MCF 10A (cell line): ENCODE measurements around the gene BRINP3. TPM values are rescaled to one million over a fixed set of nuclear protein-coding genes. Genes with fewer than 3 reads are reported as not detected.

Experiments
- BruUV-seq: library from RNA; stranded (reverse); fragments of 400-500 nt; replicated peaks from 2 replicates; lab custom pipeline; 2021; lab: Mats Ljungman, UMichigan
- CTCF ChIA-PET: fragments of 300-600 bp; sonication (Branson Sonifier 250); formaldehyde crosslinking; extraction: SDS; loops from one replicate; lab custom pipeline; 2021; ENCODE audit warnings: antibody characterized with exemption, inconsistent platforms; lab: Yijun Ruan, JAX
- POLR2A ChIA-PET: fragments of 300-600, 350-650 bp; sonication (Branson Sonifier 250); formaldehyde crosslinking; extraction: SDS; loops from one replicate; lab custom pipeline; 2020; ENCODE audit warnings: antibody characterized with exemption, inconsistent platforms; lab: Yijun Ruan, JAX
- DNase-seq: peaks from one replicate; pipeline ENCODE4 v3.0.0-alpha.2; 2018; ENCODE audit not compliant: unreplicated experiment
- H3K27ac Mint-ChIP-seq: one replicate; pipeline ENCODE4 v1.8.0; 2022; ENCODE audit warnings: mild to moderate bottlenecking, low read depth, mixed read lengths; ENCODE audit not compliant: unreplicated experiment
- H3K27me3 Mint-ChIP-seq: one replicate; pipeline ENCODE4 v1.8.0; 2022; ENCODE audit warnings: mixed read lengths; ENCODE audit not compliant: insufficient read depth, unreplicated experiment
- H3K36me3 Mint-ChIP-seq: one replicate; pipeline ENCODE4 v1.8.0; 2022; ENCODE audit warnings: mild to moderate bottlenecking, moderate library complexity, mixed read lengths; ENCODE audit not compliant: insufficient read depth, unreplicated experiment
- H3K4me1 Mint-ChIP-seq: one replicate; pipeline ENCODE4 v1.8.0; 2022; ENCODE audit warnings: mixed read lengths; ENCODE audit not compliant: insufficient read depth, unreplicated experiment
- H3K4me3 Mint-ChIP-seq: one replicate; pipeline ENCODE4 v1.8.0; 2022; ENCODE audit warnings: mild to moderate bottlenecking, moderate library complexity, mixed read lengths; ENCODE audit not compliant: unreplicated experiment
- H3K9me3 Mint-ChIP-seq: one replicate; pipeline ENCODE4 v1.8.0; 2022; ENCODE audit warnings: mixed read lengths; ENCODE audit not compliant: unreplicated experiment
- CTCF ChIP-seq: fragments of 200-600 bp; IDR thresholded peaks from one replicate; pipeline ENCODE4 v1.8.0; 2022; ENCODE audit warnings: antibody characterized with exemption, mild to moderate bottlenecking; ENCODE audit not compliant: unreplicated experiment
- intact Hi-C: fragments of 100-400 bp; cut with micrococcal nuclease; formaldehyde crosslinking; loops from 2 replicates; pipeline ENCODE4 v1.14.1; 2022
- total RNA-seq: library from RNA; stranded (reverse); gene quantifications from 2 replicates; pipeline ENCODE4 v1.2.3, GENCODE V29; 2022

The BRINP3 gene
- total RNA-seq, 1 experiment from 2014 or later = 0.26 TPM

GRCh38 chr1:190474650-190475211, 2.9 kb downstream of the BRINP3 start:
- no peaks in the 10 kb centered on the region for H3K36me3 Mint-ChIP-seq
- peaks cover 15% of the 10 kb centered on the region for H3K4me1 Mint-ChIP-seq
- no TSS peak for BruUV-seq
- intact Hi-C loops = no loop called here
- no peak overlapping the region for H3K27ac Mint-ChIP-seq
- DNase-seq = no peak
- POLR2A ChIA-PET = no interaction called here
- CTCF ChIA-PET = interaction anchor here (0.6 kb wide), 1 partner anchor 466 kb away, joined by 3 read pairs; no protein-coding TSS in a partner anchor
- H3K27me3 Mint-ChIP-seq = no peaks in the 10 kb centered on the region
- no peak overlapping the region for H3K4me3 Mint-ChIP-seq
- TF ChIP-seq CTCF = no peak
- no peaks in the 10 kb centered on the region for H3K9me3 Mint-ChIP-seq

- H3K4me3 Mint-ChIP-seq = no peak overlapping the region
- intact Hi-C loops = no loop called here
- BruUV-seq = no TSS peak
- no peaks in the 10 kb centered on the region for H3K36me3 Mint-ChIP-seq
- POLR2A ChIA-PET = no interaction called here
- H3K27ac Mint-ChIP-seq = no peak overlapping the region
- no peaks in the 10 kb centered on the region for H3K27me3 Mint-ChIP-seq
- H3K4me1 Mint-ChIP-seq = peaks cover 15% of the 10 kb centered on the region
- H3K9me3 Mint-ChIP-seq = no peaks in the 10 kb centered on the region
- DNase-seq = no peak
- no peak for TF ChIP-seq CTCF
- CTCF ChIA-PET = no interaction called here
Observed at GRCh38 chr1:190474010-190474409, 3.7 kb downstream of the BRINP3 start.

GRCh38 chr1:190472494-190472893, 5.2 kb downstream of the BRINP3 start:
- no peaks in the 10 kb centered on the region for H3K9me3 Mint-ChIP-seq
- H3K36me3 Mint-ChIP-seq = no peaks in the 10 kb centered on the region
- BruUV-seq = no TSS peak
- TF ChIP-seq CTCF = no peak
- DNase-seq = no peak
- no peaks in the 10 kb centered on the region for H3K27me3 Mint-ChIP-seq
- no peak overlapping the region for H3K4me3 Mint-ChIP-seq
- no peak overlapping the region for H3K27ac Mint-ChIP-seq
- intact Hi-C loops = no loop called here
- ChIA-PET POLR2A (no interaction called here), CTCF (no interaction called here)
- peaks cover 4% of the 10 kb centered on the region for H3K4me1 Mint-ChIP-seq

- no peaks in the 10 kb centered on the region for H3K36me3 Mint-ChIP-seq
- BruUV-seq = no TSS peak
- H3K4me1 Mint-ChIP-seq = no peaks in the 10 kb centered on the region
- no peaks in the 10 kb centered on the region for H3K27me3 Mint-ChIP-seq
- CTCF ChIA-PET = no interaction called here
- POLR2A ChIA-PET = no interaction called here
- no peak for TF ChIP-seq CTCF
- DNase-seq = no peak
- intact Hi-C loops = no loop called here
- no peaks in the 10 kb centered on the region for H3K9me3 Mint-ChIP-seq
- H3K27ac Mint-ChIP-seq = no peak overlapping the region
- H3K4me3 Mint-ChIP-seq = no peak overlapping the region
Observed at GRCh38 chr1:190472042-190472441, 5.6 kb downstream of the BRINP3 start.
